Measurements from ENCODE around the gene NDNF.

- TF ChIP-seq GATA2 (IDR thresholded peaks at IDR 0.05; ENCODE audit: low read depth, low read length) (no peak), GATA3 (IDR thresholded peaks at IDR 0.05; ENCODE audit: low read depth, low read length) (no peak)
Measured at GRCh38 chr4:121100093-121100775, 27.9 kb upstream of the NDNF start.

All from SH-SY5Y (cell line).